Mucosa of descending colon (tissue), 3 donors: ENCODE data around the gene SLC35F4. TPM values are rescaled to one million over a fixed set of nuclear protein-coding genes. Genes with fewer than 3 reads are reported as not detected.

Experiments
- ATAC-seq: fragments of 200-7000 bp; cut with Tn5 transposase; one replicate; pipeline ENCODE4 v1.9.1; 2020; ENCODE audit warnings: mild to moderate bottlenecking, moderate library complexity
- DNase-seq, 3 donors: peaks; one replicate each; pipeline ENCODE4 v3.0.0-alpha.2; 2020
- H3K36me3 ChIP-seq: fragments of 200-600 bp; one replicate; pipeline ENCODE4 v1.8.0; 2021; ENCODE audit warnings: low read depth, mild to moderate bottlenecking
- H3K4me1 ChIP-seq: fragments of 200-600 bp; one replicate; pipeline ENCODE4 v1.8.0; 2021; ENCODE audit warnings: low read depth, mild to moderate bottlenecking
- H3K4me3 ChIP-seq: fragments of 200-600 bp; one replicate; pipeline ENCODE4 v1.8.0; 2021; ENCODE audit warnings: mild to moderate bottlenecking
- H3K9me3 ChIP-seq: fragments of 200-600 bp; one replicate; pipeline ENCODE4 v1.8.0; 2021; ENCODE audit warnings: mild to moderate bottlenecking
- CTCF ChIP-seq: fragments of 200-600 bp; IDR thresholded peaks from one replicate; pipeline ENCODE4 v1.8.0; 2022; ENCODE audit warnings: antibody characterized with exemption, mild to moderate bottlenecking
- intact Hi-C, 2 donors: fragments of 100-400 bp; cut with DNase I in 1 of 2; cut with micrococcal nuclease in 1 of 2; formaldehyde crosslinking; loops; one replicate each; pipeline versions ENCODE4 v1.11.0 to v1.11.1; 2022; cut with DNase I, micrococcal nuclease
- total RNA-seq, 3 donors: library from RNA; stranded (reverse); fragmentation: NEBNext Ultra II Directional in 2 of 3; extraction: Animal tissue kit (Norgen Biotek cat#: 25700) in 2 of 3; gene quantifications; one replicate each; pipeline versions ENCODE4 v1.2.1 to v1.2.4, GENCODE V29; 2021 to 2023
- donor health status: DM: no; HTN: no; CAD: no; lungs with moderate emphysema.
- donor health status: DM: no; HTN: no; CAD: no.
- donor health status: DM: no; HTN: yes; CAD: no.

The SLC35F4 gene
- total RNA-seq, 3 donors from 2014 or later: not detected

DNA sequence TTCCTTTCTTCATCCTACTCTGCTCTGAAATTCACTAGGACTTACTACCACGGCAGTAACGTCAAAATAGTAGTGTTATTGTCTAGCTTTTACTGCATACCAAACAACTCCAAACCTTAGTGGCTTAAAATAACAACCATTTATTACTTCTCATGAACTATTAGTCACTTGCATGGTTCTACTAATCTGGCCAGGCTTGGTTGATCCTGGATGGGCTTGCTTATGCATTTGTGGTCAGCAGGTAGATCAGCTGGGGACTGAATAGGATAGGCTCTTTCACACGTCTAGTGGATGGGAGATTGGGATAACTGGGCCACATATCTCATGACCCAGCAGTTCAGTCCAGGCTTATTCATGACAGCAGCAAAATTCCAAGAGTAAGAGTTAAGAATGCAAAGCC lies 9.4 kb upstream of the SLC35F4 start:
- Histone ChIP-seq H3K36me3 (no peaks in the 10 kb centered on the region), H3K4me3 (no peak overlapping the region), H3K4me1 (no peaks in the 10 kb centered on the region), H3K9me3 (no peaks in the 10 kb centered on the region)
- intact Hi-C loops: no loop called here
- TF ChIP-seq CTCF: no peak
- ATAC-seq (no peak), DNase-seq (no peak)

GRCh38 chr14:57871459-57872080 lies 5.7 kb upstream of the SLC35F4 start:
- DNase-seq: peak in 1 of 3 donors; percentile 18
- intact Hi-C loops: no loop called here
- ATAC-seq: no peak
- no peak for TF ChIP-seq CTCF
- no peaks in the 10 kb centered on the region for H3K36me3 ChIP-seq
- H3K4me3 ChIP-seq: no peak overlapping the region
- no peaks in the 10 kb centered on the region for H3K4me1 ChIP-seq
- no peaks in the 10 kb centered on the region for H3K9me3 ChIP-seq

DNA sequence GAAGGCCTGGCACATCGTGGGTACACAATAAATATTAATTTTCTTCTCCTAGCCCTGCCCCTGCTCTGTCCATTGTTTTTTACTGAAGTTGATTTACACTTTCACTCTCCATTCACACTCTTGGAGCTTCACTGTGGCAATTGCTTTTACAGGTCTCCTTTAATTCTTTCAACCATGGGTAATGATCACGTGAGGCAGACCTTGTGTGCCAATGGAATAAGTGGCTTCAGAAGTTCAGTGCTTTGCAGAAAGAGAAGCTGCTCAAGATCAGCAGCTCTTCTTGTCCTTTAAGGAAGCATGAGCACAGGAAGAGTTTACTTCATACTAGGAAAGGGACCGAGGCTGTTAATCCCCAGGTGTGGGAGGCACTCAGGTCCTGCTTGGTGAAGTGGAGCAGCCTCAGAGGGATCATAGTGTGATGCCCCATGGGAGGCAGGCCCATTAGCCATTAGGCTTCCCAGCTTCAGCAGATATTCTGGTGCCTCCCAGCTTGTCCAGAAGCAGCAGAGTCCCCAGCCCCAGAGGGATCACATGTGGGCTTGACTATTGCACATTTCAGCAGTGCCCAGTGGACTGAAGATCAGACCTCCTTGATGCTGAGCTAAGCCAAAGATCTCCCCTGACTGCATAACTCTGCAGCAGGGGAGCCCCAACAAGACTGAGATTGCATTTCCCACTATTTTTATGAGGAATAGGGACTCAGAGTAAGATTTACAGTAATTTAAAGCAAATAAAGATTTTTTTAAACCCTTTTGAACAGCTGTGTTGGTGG lies 5.0 kb upstream of the SLC35F4 start:
- no peaks in the 10 kb centered on the region for H3K4me1 ChIP-seq
- intact Hi-C loops: no loop called here
- H3K4me3 ChIP-seq: no peak overlapping the region
- H3K9me3 ChIP-seq: no peaks in the 10 kb centered on the region
- ATAC-seq (no peak), DNase-seq (no peak)
- H3K36me3 ChIP-seq: no peaks in the 10 kb centered on the region
- no peak for TF ChIP-seq CTCF

- DNase-seq (no peak), ATAC-seq (no peak)
- Histone ChIP-seq H3K9me3 (no peaks in the 10 kb centered on the region), H3K4me3 (no peak overlapping the region), H3K4me1 (no peaks in the 10 kb centered on the region), H3K36me3 (no peaks in the 10 kb centered on the region)
- TF ChIP-seq CTCF: no peak
- intact Hi-C loops: no loop called here
Observed at GRCh38 chr14:57869617-57870016, 3.7 kb upstream of the SLC35F4 start.

DNA sequence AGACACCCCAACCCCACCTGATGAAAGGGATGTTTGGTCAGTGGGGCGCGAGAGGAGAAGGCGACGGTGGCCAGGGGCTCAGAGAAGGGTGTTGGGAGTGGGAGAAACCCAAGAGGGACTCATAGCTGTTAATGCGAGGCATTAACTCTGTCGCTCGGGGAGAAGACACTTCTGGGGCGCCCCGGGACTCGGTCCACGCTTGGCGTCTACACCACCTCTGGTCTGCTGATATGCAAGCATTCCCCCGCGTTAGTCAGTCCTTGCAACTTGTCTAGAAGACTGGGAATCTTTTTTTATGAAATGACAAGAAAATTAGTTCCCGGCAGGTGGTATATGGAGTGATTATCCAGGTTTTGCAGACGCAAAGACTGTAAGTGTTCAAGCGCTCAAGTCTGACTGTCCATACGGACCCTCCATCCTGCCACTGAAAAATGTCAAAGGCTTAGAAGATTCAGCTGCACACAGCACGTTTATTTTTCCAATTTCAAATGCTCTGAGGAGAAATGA lies 360 bp upstream of the SLC35F4 start:
- no peak for ATAC-seq
- H3K4me1 ChIP-seq: no peaks in the 10 kb centered on the region
- H3K9me3 ChIP-seq: no peaks in the 10 kb centered on the region
- DNase-seq: no peak
- H3K4me3 ChIP-seq: no peak overlapping the region
- no peaks in the 10 kb centered on the region for H3K36me3 ChIP-seq
- intact Hi-C loops: no loop called here
- no peak for TF ChIP-seq CTCF
